Breast epithelium (tissue), 4 donors: Measurements from ENCODE around the gene PFDN5. TPM values are rescaled to one million over a fixed set of nuclear protein-coding genes. Genes with fewer than 3 reads are reported as not detected.

Experiments used
- DNase-seq, 2 donors: peaks; one replicate each; pipeline ENCODE4 v3.0.0-alpha.2; 2019; ENCODE audit warnings: low spot score in 2 of 2
- H3K27ac ChIP-seq, 2 donors: fragments of 200-600 bp; sonication (generic) in 1 of 2; one replicate each; pipeline ENCODE4 v1.5.1; 2016 to 2019; ENCODE audit warnings: mild to moderate bottlenecking in 1 of 2
- H3K27me3 ChIP-seq, 2 donors: fragments of 200-600 bp; sonication (generic) in 1 of 2; one replicate each; pipeline versions ENCODE4 v1.5.1 to v1.6.0; 2017 to 2019; ENCODE audit warnings: control low read depth in 1 of 2, mild to moderate bottlenecking in 1 of 2
- H3K36me3 ChIP-seq: fragments of 200-600 bp; one replicate; pipeline ENCODE4 v1.5.1; 2019
- H3K4me1 ChIP-seq, 2 donors: fragments of 200-600 bp; sonication (generic); one replicate each; pipeline ENCODE4 v1.5.1; 2016 to 2019; ENCODE audit warnings: control low read depth in 1 of 2
- H3K4me3 ChIP-seq, 3 donors: fragments of 200-600 bp; sonication (generic); 1 replicate in 2 of 3; 2 replicates in 1 of 3; pipeline ENCODE4 v1.5.1; 2016 to 2019; ENCODE audit warnings: mild to moderate bottlenecking in 3 of 3, moderate library complexity in 2 of 3
- H3K9me3 ChIP-seq, 2 donors: fragments of 200-600 bp; sonication (generic) in 1 of 2; one replicate each; pipeline ENCODE4 v1.5.1; 2016 to 2019; ENCODE audit warnings: control low read depth in 1 of 2
- CTCF ChIP-seq, 3 donors: fragments of 450-650 bp; IDR thresholded peaks; one replicate each; pipeline ENCODE4 v1.5.1; 2016 to 2017; ENCODE audit warnings: antibody characterized with exemption in 3 of 3, mild to moderate bottlenecking in 3 of 3, moderate library complexity in 3 of 3
- POLR2A ChIP-seq: fragments of 450-650 bp; IDR thresholded peaks from one replicate; pipeline ENCODE4 v1.6.1; 2016; ENCODE audit warnings: antibody characterized with exemption, mild to moderate bottlenecking, moderate library complexity
- POLR2AphosphoS5 ChIP-seq, 3 donors: sonication (generic); formaldehyde crosslinking; IDR thresholded peaks; one replicate each; pipeline ENCODE4 v1.6.1; 2017; ENCODE audit warnings: antibody characterized with exemption in 3 of 3
- intact Hi-C: fragments of 100-400 bp; cut with DNase I; formaldehyde crosslinking; loops from one replicate; pipeline ENCODE4 v1.15.1; 2023; ENCODE audit warnings: low total_unique reads
- total RNA-seq, 3 donors: library from RNA; depleted of rRNA; stranded (reverse); fragments of >200 nt; gene quantifications; one replicate each; pipeline ENCODE4 v1.1.0, GENCODE V29; 2016

PFDN5 gene
- total RNA-seq, 3 donors from 2014 or later, result 764 to 1,048 (median 840) TPM

GRCh38 chr12:53333289-53333688, 37.9 kb downstream of the PFDN5 start:
- no peaks in the 10 kb centered on the region for H3K36me3 ChIP-seq
- no peak overlapping the region for H3K27ac ChIP-seq
- no peak for DNase-seq
- H3K4me3 ChIP-seq, result no peak overlapping the region
- TF ChIP-seq POLR2A, result no peak
- TF ChIP-seq CTCF (IDR thresholded peaks at IDR 0.05), result no peak
- no peaks in the 10 kb centered on the region for H3K4me1 ChIP-seq
- no peaks in the 10 kb centered on the region for H3K9me3 ChIP-seq
- intact Hi-C loops, result no loop called here
- peaks cover 0 to 18% of the 10 kb centered on the region in 2 donors for H3K27me3 ChIP-seq

GRCh38 chr12:53333845-53334244, 38.5 kb downstream of the PFDN5 start:
- no peak for TF ChIP-seq POLR2AphosphoS5 (IDR thresholded peaks at IDR 0.05)
- no peaks in the 10 kb centered on the region for H3K9me3 ChIP-seq
- H3K36me3 ChIP-seq, result no peaks in the 10 kb centered on the region
- no peak overlapping the region for H3K27ac ChIP-seq
- H3K4me1 ChIP-seq, result no peaks in the 10 kb centered on the region
- DNase-seq, result no peak
- intact Hi-C loops, result no loop called here
- H3K4me3 ChIP-seq, result no peak overlapping the region
- peaks cover 0 to 23% of the 10 kb centered on the region in 2 donors for H3K27me3 ChIP-seq

GRCh38 chr12:53334822-53335221, 39.5 kb downstream of the PFDN5 start:
- Histone ChIP-seq H3K4me1 (no peaks in the 10 kb centered on the region), H3K27me3 (peaks cover 0 to 23% of the 10 kb centered on the region in 2 donors), H3K4me3 (no peak overlapping the region), H3K27ac (no peak overlapping the region), H3K9me3 (no peaks in the 10 kb centered on the region), H3K36me3 (no peaks in the 10 kb centered on the region)
- DNase-seq, result no peak
- TF ChIP-seq POLR2AphosphoS5 (IDR thresholded peaks at IDR 0.05) (no peak), POLR2A (no peak), CTCF (IDR thresholded peaks at IDR 0.05) (no peak)
- intact Hi-C loops, result no loop called here

GRCh38 chr12:53336181-53336681, 40.9 kb downstream of the PFDN5 start, which contains the start of gene SP7:
Gene SP7 (minus strand): TSS chr12:53336354. CDS start chr12:53335646, 708 bp downstream.
- no peak for DNase-seq
- no peak within 1 kb of the TSS for H3K4me3 ChIP-seq
- no peaks in the 10 kb centered on the region for H3K36me3 ChIP-seq
- no peak within 1 kb of the TSS for H3K27ac ChIP-seq
- H3K4me1 ChIP-seq, result no peaks in the 10 kb centered on the region
- peaks cover 0 to 23% of the 10 kb centered on the region in 2 donors for H3K27me3 ChIP-seq
- no peak for TF ChIP-seq POLR2A
- no peaks in the 10 kb centered on the region for H3K9me3 ChIP-seq
- intact Hi-C loops, result no loop called here

GRCh38 chr12:53338017-53338416, 42.7 kb downstream of the PFDN5 start:
- Histone ChIP-seq H3K4me3 (no peak overlapping the region), H3K4me1 (no peaks in the 10 kb centered on the region)
- intact Hi-C loops, result no loop called here

GRCh38 chr12:53338916-53339315, 43.6 kb downstream of the PFDN5 start:
- H3K4me3 ChIP-seq, result no peak overlapping the region
- no peaks in the 10 kb centered on the region for H3K36me3 ChIP-seq
- TF ChIP-seq POLR2A (no peak), POLR2AphosphoS5 (IDR thresholded peaks at IDR 0.05) (no peak), CTCF (IDR thresholded peaks at IDR 0.05) (no peak)
- H3K27me3 ChIP-seq, result peaks cover 0 to 23% of the 10 kb centered on the region in 2 donors
- H3K4me1 ChIP-seq, result no peaks in the 10 kb centered on the region
- no peak overlapping the region for H3K27ac ChIP-seq
- no peaks in the 10 kb centered on the region for H3K9me3 ChIP-seq
- no peak for DNase-seq
- intact Hi-C loops, result no loop called here

More at GRCh38 chr12:53338017-53338416, 42.7 kb downstream of the PFDN5 start:
- Histone ChIP-seq H3K36me3 (no peaks in the 10 kb centered on the region), H3K27me3 (peaks cover 0 to 23% of the 10 kb centered on the region in 2 donors), H3K9me3 (no peaks in the 10 kb centered on the region), H3K27ac (no peak overlapping the region)
- no peak for TF ChIP-seq CTCF (IDR thresholded peaks at IDR 0.05)
- TF ChIP-seq POLR2A, result no peak
- no peak for TF ChIP-seq POLR2AphosphoS5 (IDR thresholded peaks at IDR 0.05)
- no peak for DNase-seq
